Fibroblast of the aortic adventitia (primary cell): ENCODE results near the gene OTUB1. TPM values are rescaled to one million over a fixed set of nuclear protein-coding genes. Genes with fewer than 3 reads are reported as not detected.

Source experiments
- DNase-seq: peaks from one replicate; pipeline ENCODE4 v3.0.0-alpha.2; 2010; ENCODE audit warnings: low read depth
- H3K4me3 ChIP-seq: 2 replicates; pipeline ENCODE4 v1.5.1; 2011; ENCODE audit warnings: low read depth, mild to moderate bottlenecking, control low read depth, low read length, moderate library complexity
- total RNA-seq: library from RNA; depleted of rRNA; stranded (reverse); fragments of >200 nt; gene quantifications from 2 replicates; pipeline ENCODE4 v1.2.3, GENCODE V29; 2012; ENCODE audit warnings: low replicate concordance
- TF ChIP-seq, protein P1 (sequence below): IDR thresholded peaks from 2 replicates; pipeline ENCODE4 v1.5.1; 2011; ENCODE audit warnings: mild to moderate bottlenecking, low read length, control low read depth, inconsistent platforms; ENCODE audit not compliant: insufficient read depth

Gene OTUB1
- total RNA-seq, 1 donor: 32.4 TPM

DNA sequence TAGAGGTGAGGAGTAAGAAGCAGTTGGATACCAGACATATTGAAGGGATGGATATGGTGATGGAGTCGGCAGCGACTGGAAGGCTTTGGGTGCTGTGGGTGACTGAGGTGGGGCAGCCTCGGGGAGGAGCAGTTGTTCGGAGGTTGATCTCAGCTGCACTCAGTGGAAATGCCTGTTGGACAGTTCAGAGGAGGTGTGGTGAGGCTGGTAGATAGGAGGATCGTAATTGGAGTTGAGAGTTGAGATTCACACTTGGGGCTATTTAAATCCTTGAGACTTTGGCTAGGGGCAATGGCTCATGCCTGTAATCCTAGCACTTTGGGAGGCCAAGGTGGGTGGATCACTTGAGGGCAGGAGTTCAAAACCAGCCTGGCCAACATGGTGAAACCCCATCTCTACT is 6.9 kb downstream of the OTUB1 start:
- DNase-seq: no peak
- TF ChIP-seq, protein P1, sequence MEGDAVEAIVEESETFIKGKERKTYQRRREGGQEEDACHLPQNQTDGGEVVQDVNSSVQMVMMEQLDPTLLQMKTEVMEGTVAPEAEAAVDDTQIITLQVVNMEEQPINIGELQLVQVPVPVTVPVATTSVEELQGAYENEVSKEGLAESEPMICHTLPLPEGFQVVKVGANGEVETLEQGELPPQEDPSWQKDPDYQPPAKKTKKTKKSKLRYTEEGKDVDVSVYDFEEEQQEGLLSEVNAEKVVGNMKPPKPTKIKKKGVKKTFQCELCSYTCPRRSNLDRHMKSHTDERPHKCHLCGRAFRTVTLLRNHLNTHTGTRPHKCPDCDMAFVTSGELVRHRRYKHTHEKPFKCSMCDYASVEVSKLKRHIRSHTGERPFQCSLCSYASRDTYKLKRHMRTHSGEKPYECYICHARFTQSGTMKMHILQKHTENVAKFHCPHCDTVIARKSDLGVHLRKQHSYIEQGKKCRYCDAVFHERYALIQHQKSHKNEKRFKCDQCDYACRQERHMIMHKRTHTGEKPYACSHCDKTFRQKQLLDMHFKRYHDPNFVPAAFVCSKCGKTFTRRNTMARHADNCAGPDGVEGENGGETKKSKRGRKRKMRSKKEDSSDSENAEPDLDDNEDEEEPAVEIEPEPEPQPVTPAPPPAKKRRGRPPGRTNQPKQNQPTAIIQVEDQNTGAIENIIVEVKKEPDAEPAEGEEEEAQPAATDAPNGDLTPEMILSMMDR: no peak

DNA sequence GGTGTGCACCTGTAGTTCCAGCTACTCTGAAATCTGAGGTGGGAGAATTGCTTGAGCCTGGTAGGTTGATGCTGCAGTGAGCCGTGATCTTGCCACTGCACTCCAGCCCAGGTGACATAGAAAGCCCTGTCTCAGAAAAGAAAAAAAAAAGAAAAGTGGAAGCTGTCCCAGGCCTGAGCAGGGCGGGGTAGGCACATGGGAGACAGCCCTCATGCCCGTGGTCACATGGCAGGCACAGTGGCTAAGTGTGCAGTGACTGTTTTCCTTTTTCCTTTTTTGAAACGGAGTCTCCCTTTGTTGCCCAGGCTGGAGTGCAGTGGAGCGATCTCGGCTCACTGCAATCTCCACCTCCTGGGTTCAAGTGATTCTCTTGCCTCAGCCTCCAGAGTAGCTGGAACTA is 7.8 kb downstream of the OTUB1 start:
- no peak for DNase-seq

More for the DNA sequence above, 6.9 kb downstream of the OTUB1 start:
- no peak overlapping the region for H3K4me3 ChIP-seq

DNA sequence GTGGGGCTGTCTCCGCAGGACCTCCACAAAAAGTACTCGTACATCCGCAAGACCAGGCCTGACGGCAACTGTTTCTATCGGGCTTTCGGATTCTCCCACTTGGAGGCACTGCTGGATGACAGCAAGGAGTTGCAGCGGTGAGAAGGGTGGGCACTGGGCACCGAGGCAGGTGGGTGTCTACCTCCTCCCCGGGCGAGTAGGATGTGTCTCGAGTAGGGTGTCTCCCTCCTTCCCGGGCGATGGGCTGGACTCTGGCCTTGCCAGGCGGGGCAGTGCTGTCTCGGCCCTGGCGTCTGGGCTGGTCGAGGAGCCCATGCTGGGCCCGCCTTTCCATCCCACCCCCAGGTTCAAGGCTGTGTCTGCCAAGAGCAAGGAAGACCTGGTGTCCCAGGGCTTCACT is 10.3 kb downstream of the OTUB1 start:
- no peak for DNase-seq
- H3K4me3 ChIP-seq: no peak overlapping the region
- TF ChIP-seq, protein P1: no peak

More for the DNA sequence above, 7.8 kb downstream of the OTUB1 start:
- no peak overlapping the region for H3K4me3 ChIP-seq
- TF ChIP-seq, protein P1: no peak

DNA sequence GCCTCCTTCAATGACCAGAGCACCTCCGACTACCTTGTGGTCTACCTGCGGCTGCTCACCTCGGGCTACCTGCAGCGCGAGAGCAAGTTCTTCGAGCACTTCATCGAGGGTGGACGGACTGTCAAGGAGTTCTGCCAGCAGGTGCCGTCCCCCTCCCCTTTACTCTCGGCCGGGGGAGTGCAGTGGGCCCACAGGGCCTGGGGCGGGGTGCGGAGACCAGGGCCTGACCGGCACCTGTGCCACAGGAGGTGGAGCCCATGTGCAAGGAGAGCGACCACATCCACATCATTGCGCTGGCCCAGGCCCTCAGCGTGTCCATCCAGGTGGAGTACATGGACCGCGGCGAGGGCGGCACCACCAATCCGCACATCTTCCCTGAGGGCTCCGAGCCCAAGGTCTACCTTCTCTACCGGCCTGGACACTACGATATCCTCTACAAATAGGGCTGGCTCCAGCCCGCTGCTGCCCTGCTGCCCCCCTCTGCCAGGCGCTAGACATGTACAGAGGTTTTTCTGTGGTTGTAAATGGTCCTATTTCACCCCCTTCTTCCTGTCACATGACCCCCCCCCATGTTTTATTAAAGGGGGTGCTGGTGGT is 11.0 kb downstream of the OTUB1 start:
- no peak overlapping the region for H3K4me3 ChIP-seq
- TF ChIP-seq, protein P1: no peak
- no peak for DNase-seq

DNA sequence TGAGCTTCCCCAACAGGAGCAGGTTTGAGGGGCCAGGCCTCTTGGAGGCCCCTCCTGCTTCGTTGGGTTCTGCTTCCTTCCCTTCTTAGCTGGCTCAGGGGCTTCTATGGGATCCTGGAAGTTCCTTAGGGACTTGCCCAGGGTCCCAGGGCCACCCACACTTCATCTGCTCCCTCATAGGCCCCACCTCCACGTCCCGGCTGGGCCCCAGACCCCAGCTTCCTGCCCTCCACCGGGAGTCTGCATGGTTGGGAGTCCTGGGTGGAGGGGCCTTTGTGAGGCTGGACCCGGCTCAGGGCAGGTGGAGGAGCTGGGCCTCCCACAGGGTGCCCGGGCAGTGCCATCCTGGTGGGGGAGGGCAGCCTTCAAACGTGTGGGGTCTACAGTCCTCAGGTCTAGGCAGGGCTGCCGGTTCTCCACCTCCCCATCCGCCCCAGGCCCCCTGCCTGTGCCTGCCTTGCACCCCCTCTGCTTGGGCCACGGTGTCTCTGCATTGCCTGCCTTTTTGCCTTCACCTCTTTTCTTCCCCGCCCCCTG is 11.6 kb downstream of the OTUB1 start:
- no peak for DNase-seq
- no peak overlapping the region for H3K4me3 ChIP-seq
- TF ChIP-seq, protein P1: no peak

DNA sequence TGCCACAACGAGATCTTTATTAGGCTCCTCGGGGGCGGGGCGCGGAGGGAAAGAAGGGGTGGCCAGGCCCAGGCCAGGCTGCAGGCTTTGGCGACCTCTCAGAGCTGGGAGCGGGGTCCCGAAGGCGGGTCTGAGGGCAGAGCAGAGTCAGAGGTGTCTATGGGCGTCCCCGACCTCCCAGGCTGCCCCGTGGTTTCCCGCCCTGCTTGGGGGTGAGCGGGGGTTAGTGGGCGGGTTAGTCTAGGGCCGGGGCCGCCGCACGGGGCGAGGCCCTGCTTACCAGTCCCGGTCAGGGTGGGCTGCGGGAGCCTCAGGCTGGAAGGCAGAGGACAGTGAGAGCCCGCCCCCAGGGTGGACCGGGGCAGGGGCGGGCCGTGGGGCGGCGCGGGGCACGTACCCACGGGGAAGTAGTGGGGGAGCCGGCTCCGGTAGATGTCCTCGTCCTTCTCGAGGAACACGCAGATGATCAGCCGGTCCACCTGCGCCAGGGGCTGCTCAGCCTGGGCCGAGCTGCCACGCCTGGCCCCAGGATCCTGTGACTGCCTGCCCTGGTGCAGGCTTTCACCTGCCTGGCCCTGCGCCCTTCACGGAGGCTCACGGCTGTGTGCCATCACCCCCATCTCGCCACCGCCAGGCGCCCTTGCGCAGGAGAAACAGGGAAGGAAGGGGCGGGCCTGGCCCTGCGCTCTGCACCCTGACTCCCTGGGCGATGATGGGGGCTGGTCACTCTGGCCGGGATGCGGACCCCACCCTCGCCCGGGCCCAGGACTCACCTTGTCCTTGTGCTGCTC is 12.5 kb downstream of the OTUB1 start:
- TF ChIP-seq, protein P1: no peak
- DNase-seq: no peak
- H3K4me3 ChIP-seq: no peak overlapping the region
